Pancreas (tissue), 10 donors: ENCODE results near the gene ARID5A. TPM values are rescaled to one million over a fixed set of nuclear protein-coding genes. Genes with fewer than 3 reads are reported as not detected.

Experiments
- ATAC-seq, 4 donors: fragments of 200-7000 bp; cut with Tn5 transposase; one replicate each; pipeline versions ENCODE4 v1.8.0 to v1.9.1; 2020; ENCODE audit warnings: mild to moderate bottlenecking in 4 of 4, moderate library complexity in 4 of 4
- DNase-seq, 6 donors: peaks; one replicate each; pipeline ENCODE4 v3.0.0-alpha.2; 2020
- FAIRE-seq: peaks from 2 replicates; lab custom pipeline; 2012; peaks lifted over from hg19 to GRCh38; lab: Jason Lieb, UNC
- H3K27ac ChIP-seq, 4 donors: fragments of 200-600 bp; sonication (generic); 1 replicate in 3 of 4; 2 replicates in 1 of 4; pipeline versions ENCODE4 v1.5.0 to v1.8.0; 2020
- H3K27me3 ChIP-seq, 4 donors: fragments of 200-600 bp; one replicate each; pipeline ENCODE4 v1.8.0; 2021
- H3K36me3 ChIP-seq, 3 donors: fragments of 200-600 bp; sonication (generic) in 1 of 3; one replicate each; pipeline versions ENCODE4 v1.5.0 to v1.8.0; 2020 to 2021
- H3K4me1 ChIP-seq, 3 donors: fragments of 200-600 bp; one replicate each; pipeline ENCODE4 v1.8.0; 2021
- H3K4me3 ChIP-seq, 4 donors: fragments of 200-600 bp; sonication (generic) in 2 of 4; one replicate each; pipeline versions ENCODE4 v1.5.0 to v1.8.0; 2020 to 2021
- H3K9me3 ChIP-seq, 4 donors: fragments of 200-600 bp; one replicate each; pipeline ENCODE4 v1.8.0; 2021
- whole genome bisulfite sequencing, 2 donors: extraction: QIAGEN DNeasy Blood & Tissue Kit; methylation state at CpG; one replicate each; pipeline ENCODE4 v1.1.7; 2013; 5-methylcytosine and 5-hydroxymethylcytosine counted together
- intact Hi-C, 3 donors: fragments of 100-400 bp; cut with DNase I; formaldehyde crosslinking; loops; one replicate each; pipeline versions ENCODE4 v1.11.1 to v1.14.2; 2022
- polyA plus RNA-seq, 2 donors: library from polyadenylated mRNA; stranded (reverse); fragments of 200-250 nt; gene quantifications; one replicate each; pipeline ENCODE4 v1.2.3, GENCODE V29; 2013
- total RNA-seq, 6 donors: library from RNA; stranded (reverse); fragmentation: NEBNext Ultra II Directional in 4 of 6; extraction: Animal tissue kit (Norgen Biotek cat#: 25700) in 4 of 6; gene quantifications; one replicate each; pipeline versions ENCODE4 v1.2.1 to v1.2.4, GENCODE V29; 2021 to 2023
- TF ChIP-seq, protein P1 (sequence below), 4 donors: fragments of 200-600 bp; sonication (generic) in 3 of 4; IDR thresholded peaks; one replicate each; pipeline versions ENCODE4 v1.5.0 to v1.8.0; 2021; ENCODE audit warnings: antibody characterized with exemption in 4 of 4
- donor health status: healthy with polysubstance abuse.
- donor health status: DM: no; HTN: no; CAD: no; lungs with moderate emphysema.
- donor health status: DM: no; HTN: no; CAD: no.
- donor health status: control.
- donor health status: control.
- donor health status: Bipolar disorder and iron deficiency.
- donor health status: DM: yes; HTN: yes; CAD: no.
- donor health status: DM: no; HTN: no; CAD: no.
- donor health status: DM: no; HTN: no; CAD: no.
- donor health status: DM: yes; HTN: yes; CAD: no.

Gene ARID5A
- total and polyA plus RNA-seq, 8 donors, result 3.3 to 20.7 (median 6.7) TPM

DNA sequence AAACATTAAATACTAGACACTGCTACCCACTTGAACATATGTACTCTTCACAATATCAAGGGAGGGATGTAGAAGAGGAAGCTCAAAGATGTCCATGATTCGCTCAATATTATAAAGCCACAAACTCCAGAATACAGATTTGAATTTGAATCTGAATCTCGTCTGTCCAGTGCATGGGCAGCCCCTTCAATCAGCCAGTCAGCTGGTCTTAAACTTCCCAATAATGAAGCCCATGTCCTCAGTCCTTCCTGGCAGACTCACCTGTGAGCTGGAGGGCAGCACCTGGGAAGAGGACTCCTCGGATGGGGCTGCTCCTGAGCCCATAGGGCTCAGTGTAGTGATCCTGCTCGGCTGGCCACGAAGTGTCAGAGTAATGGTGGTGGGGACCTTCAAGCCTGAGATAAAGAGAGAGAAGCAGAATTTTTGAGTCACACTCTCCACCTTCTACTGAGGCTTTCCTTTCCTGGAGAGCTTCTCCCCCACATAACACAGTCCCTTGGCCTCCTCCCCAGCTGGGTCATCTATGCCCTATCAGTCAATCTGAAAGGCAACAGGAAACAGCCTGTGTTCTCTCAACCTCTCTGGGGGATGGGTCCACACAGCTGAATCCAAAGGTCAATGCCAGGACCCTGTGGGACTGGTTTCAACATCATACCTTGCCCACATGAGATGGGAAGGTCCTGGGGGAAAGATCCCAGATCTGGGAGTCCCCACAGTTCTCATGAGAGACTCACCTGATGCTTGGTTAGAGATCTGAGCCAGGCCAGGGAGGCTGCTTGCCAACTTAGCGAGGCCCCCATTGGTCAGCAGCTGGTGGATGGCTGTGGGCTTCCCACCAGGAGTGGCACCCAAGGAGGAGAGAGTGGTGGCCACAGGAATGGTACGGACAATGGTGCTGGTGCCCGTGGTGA, 65.1 kb downstream of the ARID5A start:
- 43 to 44% methylated on average over 8 of the region's 8 CpGs for WGBS, 2 donors
- DNase-seq (peak; percentile 61 to 84 (median 68)), ATAC-seq (peak; percentile 75 to 80 (median 78))

More for the DNA sequence above, 65.1 kb downstream of the ARID5A start:
- Histone ChIP-seq H3K36me3 (peaks cover 4 to 59% (median 13%) of the 10 kb centered on the region in 3 donors), H3K9me3 (no peaks in the 10 kb centered on the region), H3K27me3 (no peaks in the 10 kb centered on the region), H3K4me1 (peaks cover 17 to 34% (median 28%) of the 10 kb centered on the region in 3 donors), H3K4me3 (no peak overlapping the region), H3K27ac (peak overlapping the region in 3 of 4 donors; percentile 27 to 65 (median 65))
- FAIRE-seq, result no peak
- TF ChIP-seq, protein P1, sequence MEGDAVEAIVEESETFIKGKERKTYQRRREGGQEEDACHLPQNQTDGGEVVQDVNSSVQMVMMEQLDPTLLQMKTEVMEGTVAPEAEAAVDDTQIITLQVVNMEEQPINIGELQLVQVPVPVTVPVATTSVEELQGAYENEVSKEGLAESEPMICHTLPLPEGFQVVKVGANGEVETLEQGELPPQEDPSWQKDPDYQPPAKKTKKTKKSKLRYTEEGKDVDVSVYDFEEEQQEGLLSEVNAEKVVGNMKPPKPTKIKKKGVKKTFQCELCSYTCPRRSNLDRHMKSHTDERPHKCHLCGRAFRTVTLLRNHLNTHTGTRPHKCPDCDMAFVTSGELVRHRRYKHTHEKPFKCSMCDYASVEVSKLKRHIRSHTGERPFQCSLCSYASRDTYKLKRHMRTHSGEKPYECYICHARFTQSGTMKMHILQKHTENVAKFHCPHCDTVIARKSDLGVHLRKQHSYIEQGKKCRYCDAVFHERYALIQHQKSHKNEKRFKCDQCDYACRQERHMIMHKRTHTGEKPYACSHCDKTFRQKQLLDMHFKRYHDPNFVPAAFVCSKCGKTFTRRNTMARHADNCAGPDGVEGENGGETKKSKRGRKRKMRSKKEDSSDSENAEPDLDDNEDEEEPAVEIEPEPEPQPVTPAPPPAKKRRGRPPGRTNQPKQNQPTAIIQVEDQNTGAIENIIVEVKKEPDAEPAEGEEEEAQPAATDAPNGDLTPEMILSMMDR (IDR thresholded peaks at IDR 0.05), result no peak
- intact Hi-C loops, result loop anchor here in 1 of 3 donors (10.0 kb wide), 1 partner anchor 203 kb away; no protein-coding TSS in a partner anchor

Other genes starting within 250 kb of the ARID5A start
- 10 to 100 TPM; 42.1 to 60.1 (median 47.8) TPM for gene SNRNP200, start 231.2 kb upstream of the ARID5A start, total RNA-seq
- gene SNRNP200, start 231.2 kb upstream of the ARID5A start, polyA plus RNA-seq, result 10 to 100 TPM; 51.4 to 87.7 TPM
- gene ITPRIPL1, start 211.4 kb upstream of the ARID5A start, total RNA-seq, result 1 to 10 TPM in 2 of 6 donors, under 1 TPM in 4; 0.39 to 1.4 (median 0.77) TPM
- gene ITPRIPL1, start 211.4 kb upstream of the ARID5A start, polyA plus RNA-seq, result under 1 TPM; 0.38 to 0.49 TPM
- under 1 TPM; 0.12 to 0.81 (median 0.39) TPM for gene NCAPH, start 201.0 kb upstream of the ARID5A start, total RNA-seq
- under 1 TPM; 0.05 to 0.23 TPM for gene NCAPH, start 201.0 kb upstream of the ARID5A start, polyA plus RNA-seq
- 10 to 100 TPM in 5 of 6 donors, 1 to 10 TPM in 1; 8.6 to 30.4 (median 13.5) TPM for gene NEURL3, start 31.4 kb upstream of the ARID5A start, total RNA-seq
- gene NEURL3, start 31.4 kb upstream of the ARID5A start, polyA plus RNA-seq, result 10 to 100 TPM; 32.4 to 73.5 TPM
- gene KANSL3, start 101.6 kb downstream of the ARID5A start, total RNA-seq, result 10 to 100 TPM; 14.8 to 28.9 (median 18.2) TPM
- 10 to 100 TPM; 20.0 to 27.8 TPM for gene KANSL3, start 101.6 kb downstream of the ARID5A start, polyA plus RNA-seq
- 1 to 10 TPM in 3 of 6 donors, under 1 TPM in 3; 0.93 to 1.5 (median 1.2) TPM for gene FER1L5, start 106.0 kb downstream of the ARID5A start, total RNA-seq
- gene FER1L5, start 106.0 kb downstream of the ARID5A start, polyA plus RNA-seq, result 1 to 10 TPM; 1.2 to 3.2 TPM
- gene LMAN2L, start 203.3 kb downstream of the ARID5A start, total RNA-seq, result 10 to 100 TPM in 1 of 6 donors, 1 to 10 TPM in 5; 5.4 to 15.8 (median 6.8) TPM
- 10 to 100 TPM in 1 of 2 donors, 1 to 10 TPM in 1; 6.8 to 12.4 TPM for gene LMAN2L, start 203.3 kb downstream of the ARID5A start, polyA plus RNA-seq
- gene CNNM4, start 224.2 kb downstream of the ARID5A start, total RNA-seq, result 1 to 10 TPM; 4.8 to 6.9 (median 5.8) TPM
- 1 to 10 TPM; 3.3 to 5.6 TPM for gene CNNM4, start 224.2 kb downstream of the ARID5A start, polyA plus RNA-seq